Measurements from ENCODE around the gene GAL3ST2.

GAL3ST2 gene

DNA sequence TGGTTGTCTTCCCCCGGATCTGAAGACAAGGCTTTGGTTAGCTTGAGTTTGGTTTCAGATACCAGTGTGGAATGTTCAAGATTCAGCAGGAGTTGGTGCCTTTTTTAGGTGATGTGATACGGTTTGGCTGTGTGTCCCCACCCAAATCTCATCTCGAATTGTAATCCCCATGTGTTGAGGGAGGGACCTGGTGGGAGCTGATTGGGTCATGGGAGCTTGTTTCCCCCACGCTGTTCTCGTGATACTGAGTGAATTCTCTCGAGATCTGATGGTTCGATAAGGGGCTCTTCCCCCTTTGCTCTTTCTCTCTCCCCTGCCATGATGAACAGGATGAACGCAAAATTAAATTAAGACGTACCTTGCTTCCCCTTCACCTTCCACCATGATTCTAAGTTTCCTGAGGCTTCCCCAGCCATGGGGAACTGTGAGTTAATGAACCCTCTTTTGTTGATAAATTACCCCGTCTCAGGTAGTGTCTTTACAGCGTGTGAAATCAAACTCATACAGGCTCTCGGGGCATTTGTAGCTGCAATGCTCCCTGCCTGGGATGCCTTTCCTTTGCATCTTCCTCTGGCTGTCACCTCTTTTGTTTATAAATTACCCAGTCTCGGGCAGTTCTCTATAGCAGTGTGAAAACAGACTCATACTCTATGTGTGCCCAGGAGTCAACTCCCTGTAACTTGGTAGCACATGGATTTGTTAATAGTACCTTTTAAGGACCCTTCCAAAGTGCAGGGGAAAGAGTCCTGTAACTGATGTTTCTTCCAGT is 60.8 kb downstream of the GAL3ST2 start:
- DNase-seq (ENCODE audit: low read depth, low spot score), result no peak
- no peak for TF ChIP-seq CTCF (IDR thresholded peaks at IDR 0.05; ENCODE audit: low read depth, low read length)
- in situ Hi-C loops (cut with HindIII; ENCODE audit: low sequenced_read_pairs), result no loop called here
- no peak overlapping the region for H3K4me3 ChIP-seq (ENCODE audit: low read depth, low read length)

DNA sequence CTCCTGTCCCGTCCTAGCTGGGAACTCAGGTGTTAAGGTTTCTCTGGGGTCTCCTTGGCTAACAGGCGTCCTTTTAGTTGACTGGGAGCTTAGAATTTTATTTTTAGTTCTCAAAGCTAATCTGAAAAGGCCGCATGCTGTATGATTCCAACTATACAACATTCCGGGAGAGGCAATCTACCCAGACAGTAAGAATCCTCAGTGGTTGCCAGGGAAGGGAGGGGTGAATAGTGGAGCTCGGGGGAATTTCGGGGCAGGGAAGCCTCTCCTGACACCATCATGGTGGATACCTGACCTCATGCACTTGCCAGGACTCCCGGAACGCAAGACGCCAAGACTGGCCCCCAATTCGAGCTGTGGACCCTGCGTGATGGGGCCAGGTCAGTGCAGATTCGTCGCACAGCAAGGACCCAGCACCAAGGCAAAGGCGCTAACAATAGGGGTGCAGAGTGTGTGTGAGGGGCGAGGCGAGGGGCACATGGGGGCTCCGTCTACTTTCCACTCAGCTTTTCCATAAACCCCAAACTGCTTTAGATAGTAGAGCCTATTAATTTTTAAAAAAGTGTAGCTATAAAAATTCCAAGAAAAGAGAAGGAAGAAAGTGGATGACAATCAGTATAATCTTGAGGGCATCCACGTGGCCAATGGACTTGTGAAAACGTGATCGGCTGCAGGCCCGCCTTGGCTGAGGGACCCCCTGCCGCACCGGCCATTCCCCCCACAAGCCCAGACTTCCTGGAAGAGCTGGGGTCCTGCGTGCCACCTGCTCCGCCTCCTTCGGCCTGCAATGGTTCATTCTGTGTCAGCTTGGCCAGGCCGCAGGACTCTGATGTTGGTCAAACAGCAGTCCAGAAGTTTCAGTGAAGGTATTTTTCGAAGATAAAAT is 64.8 kb downstream of the GAL3ST2 start:
- TF ChIP-seq CTCF (IDR thresholded peaks at IDR 0.05; ENCODE audit: low read depth, low read length), result no peak
- no peak overlapping the region for H3K4me3 ChIP-seq (ENCODE audit: low read depth, low read length)
- DNase-seq (ENCODE audit: low read depth, low spot score), result no peak
- in situ Hi-C loops (cut with HindIII; ENCODE audit: low sequenced_read_pairs), result no loop called here

DNA sequence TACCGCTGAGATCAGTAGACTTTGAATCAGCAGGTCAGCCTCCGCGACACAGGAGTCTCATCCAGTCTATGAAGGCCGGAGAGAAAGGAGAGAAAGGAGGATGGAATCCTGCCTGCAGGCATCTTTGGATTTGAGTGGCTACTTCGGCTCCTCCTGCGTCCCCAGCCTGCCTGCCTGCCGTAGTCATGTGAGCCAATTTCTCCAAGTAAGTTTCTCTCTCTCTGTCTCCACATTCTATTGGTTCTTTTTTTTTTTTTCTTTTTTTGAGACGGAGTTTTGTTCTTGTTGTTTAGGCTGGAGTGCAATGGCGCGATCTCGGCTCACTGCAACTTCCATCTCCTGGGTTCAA is 65.4 kb downstream of the GAL3ST2 start:
- in situ Hi-C loops (cut with HindIII; ENCODE audit: low sequenced_read_pairs), result no loop called here
- no peak overlapping the region for H3K4me3 ChIP-seq (ENCODE audit: low read depth, low read length)
- TF ChIP-seq CTCF (IDR thresholded peaks at IDR 0.05; ENCODE audit: low read depth, low read length), result no peak
- DNase-seq (ENCODE audit: low read depth, low spot score), result no peak

DNA sequence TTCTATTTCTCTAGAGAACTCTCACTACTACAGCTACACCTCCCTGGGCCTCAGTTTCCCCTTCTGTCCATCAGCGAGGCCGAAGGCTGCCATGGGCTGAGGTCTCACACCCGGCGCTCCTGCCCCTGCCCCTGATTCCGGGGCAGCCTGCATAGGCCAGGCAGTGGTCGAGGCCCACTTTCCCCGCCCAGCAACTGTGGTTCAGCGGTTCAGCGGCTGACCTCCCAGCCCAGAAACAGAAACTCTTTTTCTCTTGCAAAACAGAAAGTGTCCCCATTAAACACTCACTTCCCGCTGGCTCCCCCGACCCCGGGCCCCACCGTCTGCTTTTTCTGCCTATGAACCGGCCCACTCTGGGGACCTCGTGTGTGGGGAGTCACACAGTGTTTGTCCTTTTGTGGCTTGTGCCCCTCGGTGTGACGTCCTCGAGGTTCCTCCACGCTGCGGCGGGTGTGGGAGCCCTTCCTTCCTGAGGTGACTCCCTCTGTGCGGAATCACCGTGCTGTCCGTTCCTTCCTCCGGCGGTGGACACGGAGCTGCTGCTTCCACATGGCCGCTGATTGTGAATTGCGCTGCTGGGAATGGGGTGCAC is 66.1 kb downstream of the GAL3ST2 start:
- no peak for TF ChIP-seq CTCF (IDR thresholded peaks at IDR 0.05; ENCODE audit: low read depth, low read length)
- in situ Hi-C loops (cut with HindIII; ENCODE audit: low sequenced_read_pairs), result no loop called here
- DNase-seq (ENCODE audit: low read depth, low spot score), result no peak
- no peak overlapping the region for H3K4me3 ChIP-seq (ENCODE audit: low read depth, low read length)

GRCh38 chr2:241843321-241844065 is 66.9 kb downstream of the GAL3ST2 start:
- H3K4me3 ChIP-seq (ENCODE audit: low read depth, low read length), result no peak overlapping the region
- no peak for DNase-seq (ENCODE audit: low read depth, low spot score)
- no peak for TF ChIP-seq CTCF (IDR thresholded peaks at IDR 0.05; ENCODE audit: low read depth, low read length)
- in situ Hi-C loops (cut with HindIII; ENCODE audit: low sequenced_read_pairs), result no loop called here

Data from astrocyte of the spinal cord (primary cell).